IPS-11a (cell line): ENCODE data around the gene TMEM61.
"Not testable (repeated sequence)": the region's sequence is repeated elsewhere in the genome, so short reads cannot be mapped to it uniquely, and the experiment has no call there.

Experiments
- H3K4me3 ChIP-seq: one replicate; pipeline ENCODE4 v1.5.1; 2013; ENCODE audit warnings: low read depth, low read length, control low read depth

TMEM61 gene

GRCh38 chr1:55000110-55001085 is 20.0 kb downstream of the TMEM61 start:
- no peak overlapping the region for H3K4me3 ChIP-seq

- H3K4me3 ChIP-seq, result no peak overlapping the region
These were observed 20.9 kb downstream of the TMEM61 start for GRCh38 chr1:55001311-55001710.

- no peak overlapping the region for H3K4me3 ChIP-seq
These were observed 22.3 kb downstream of the TMEM61 start for GRCh38 chr1:55002686-55003085.

GRCh38 chr1:55005351-55006140 is 25.1 kb downstream of the TMEM61 start:
- no peak overlapping the region for H3K4me3 ChIP-seq

- H3K4me3 ChIP-seq, result no peak overlapping the region
These were observed 26.5 kb downstream of the TMEM61 start for GRCh38 chr1:55006931-55007330.

- H3K4me3 ChIP-seq, result no peak overlapping the region
These were observed 27.2 kb downstream of the TMEM61 start for GRCh38 chr1:55007625-55008024.

- H3K4me3 ChIP-seq, result no peak overlapping the region
These were observed 29.9 kb downstream of the TMEM61 start for GRCh38 chr1:55010194-55010886.

GRCh38 chr1:55010887-55011217 is 30.4 kb downstream of the TMEM61 start:
- H3K4me3 ChIP-seq, result no peak overlapping the region

GRCh38 chr1:55012661-55013060 is 32.2 kb downstream of the TMEM61 start:
- H3K4me3 ChIP-seq, result no peak overlapping the region

GRCh38 chr1:55015123-55015522 is 34.7 kb downstream of the TMEM61 start:
- no peak overlapping the region for H3K4me3 ChIP-seq

- H3K4me3 ChIP-seq, result no peak overlapping the region
These were observed 35.5 kb downstream of the TMEM61 start for GRCh38 chr1:55015731-55016620.

GRCh38 chr1:55018395-55018794 is 38.0 kb downstream of the TMEM61 start:
- H3K4me3 ChIP-seq, result no peak overlapping the region

- H3K4me3 ChIP-seq, result no peak overlapping the region
These were observed 41.6 kb downstream of the TMEM61 start for GRCh38 chr1:55021942-55022546.

- H3K4me3 ChIP-seq, result peak overlapping the region; percentile 6
These were observed 43.7 kb downstream of the TMEM61 start for GRCh38 chr1:55024163-55024562.

- not testable (repeated sequence) for H3K4me3 ChIP-seq
These were observed 46.3 kb downstream of the TMEM61 start for GRCh38 chr1:55026682-55027081.

- not testable (repeated sequence) for H3K4me3 ChIP-seq
These were observed 50.7 kb downstream of the TMEM61 start for GRCh38 chr1:55031098-55031497.

- H3K4me3 ChIP-seq, result no peak overlapping the region
These were observed 52.8 kb downstream of the TMEM61 start for GRCh38 chr1:55033265-55033614.

GRCh38 chr1:55034476-55035133 is 54.2 kb downstream of the TMEM61 start:
- no peak overlapping the region for H3K4me3 ChIP-seq

- no peak overlapping the region for H3K4me3 ChIP-seq
These were observed 55.5 kb downstream of the TMEM61 start for GRCh38 chr1:55035904-55036303.
